HG02884 (cell line): Measurements from ENCODE around the gene IRX2.

Experiments used
- ATAC-seq: cut with Tn5 transposase; IDR thresholded peaks from one replicate; pipeline ENCODE4 v1.9.1; 2021; ENCODE audit warnings: mild to moderate bottlenecking, moderate library complexity; ENCODE audit not compliant: unreplicated experiment

IRX2 gene

GRCh38 chr5:2721385-2722138, 29.9 kb downstream of the IRX2 start:
- ATAC-seq: no peak

GRCh38 chr5:2719332-2719731, 32.1 kb downstream of the IRX2 start:
- no peak for ATAC-seq

DNA sequence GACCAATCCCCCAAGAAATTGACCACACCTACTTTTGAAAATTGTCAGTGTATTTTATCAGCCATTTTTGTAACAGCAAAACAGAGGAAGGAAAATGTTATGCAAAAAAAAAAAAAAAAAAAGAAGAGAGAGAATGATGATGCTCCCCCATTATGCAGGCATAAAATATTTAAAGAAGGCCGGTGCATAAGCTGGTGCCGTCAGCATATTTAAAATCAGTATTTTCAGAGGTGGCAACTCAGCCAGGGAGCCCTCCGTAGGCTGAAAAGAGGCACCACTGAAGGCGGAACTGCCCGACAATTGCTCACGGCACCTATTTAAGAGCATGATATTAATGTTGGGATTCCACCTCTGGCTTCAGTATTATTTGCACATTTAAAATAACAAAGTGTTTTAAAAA, 33.4 kb downstream of the IRX2 start:
- no peak for ATAC-seq

DNA sequence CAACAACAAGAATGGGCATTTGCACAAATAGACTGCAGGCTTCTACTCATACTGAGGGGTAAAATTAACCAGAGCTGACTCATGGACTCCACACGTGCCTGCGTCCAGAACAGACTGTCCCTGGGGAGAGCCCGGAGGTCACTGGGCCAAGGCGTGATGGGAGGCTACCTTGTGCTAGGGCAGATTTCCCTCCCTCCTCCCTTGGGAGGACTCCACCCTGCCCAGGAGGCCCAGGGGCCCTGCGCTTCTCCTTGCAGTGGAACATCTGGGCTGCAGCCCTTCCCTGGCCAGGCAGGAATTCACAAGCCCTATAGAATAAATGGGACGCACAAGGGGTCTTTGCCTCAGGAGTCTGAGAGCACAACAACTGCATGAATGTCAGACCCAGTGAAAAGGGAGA, 35.6 kb downstream of the IRX2 start:
- no peak for ATAC-seq

GRCh38 chr5:2714805-2715204, 36.7 kb downstream of the IRX2 start:
- no peak for ATAC-seq

GRCh38 chr5:2714026-2714425, 37.5 kb downstream of the IRX2 start:
- no peak for ATAC-seq

- ATAC-seq: no peak
Measured at GRCh38 chr5:2711446-2712425, 39.7 kb downstream of the IRX2 start.

- ATAC-seq: no peak
Measured at GRCh38 chr5:2710910-2711309, 40.6 kb downstream of the IRX2 start.

DNA sequence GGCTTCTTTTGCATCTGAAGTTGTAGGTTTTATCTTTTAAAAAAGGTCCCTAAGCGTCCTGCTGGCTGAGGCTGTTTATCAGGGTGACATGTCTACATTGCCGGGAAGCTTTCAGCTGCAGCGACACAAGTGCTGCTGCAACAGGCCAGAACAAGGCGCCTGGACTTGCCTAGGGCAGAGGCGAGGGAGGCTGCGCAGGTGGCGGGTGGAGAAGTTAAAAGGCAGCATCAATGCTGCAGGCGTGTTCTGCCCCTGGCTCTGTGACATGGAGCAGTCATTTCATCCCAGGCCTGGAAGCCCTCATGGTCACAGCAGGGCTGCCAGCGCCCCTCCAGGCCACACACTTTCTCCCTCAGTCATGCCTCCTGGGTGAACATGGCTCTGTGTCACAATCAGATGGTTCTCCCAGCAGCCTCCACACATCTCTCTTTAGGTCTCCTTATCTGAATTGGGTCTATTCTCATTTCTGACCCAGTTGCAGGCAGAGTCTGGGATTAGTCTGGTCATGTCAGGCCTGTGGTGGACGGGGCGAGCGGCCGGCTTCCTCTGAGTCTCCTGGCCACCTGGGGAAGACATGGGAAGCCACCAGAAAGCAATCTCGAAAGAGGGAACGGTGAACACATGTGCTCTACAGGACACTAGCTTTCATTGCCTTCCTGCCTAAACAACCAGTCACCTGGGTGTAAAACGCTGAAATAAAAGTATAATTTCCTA, 41.3 kb downstream of the IRX2 start:
- ATAC-seq: no peak

- ATAC-seq: no peak
Measured at GRCh38 chr5:2708751-2709150, 42.7 kb downstream of the IRX2 start.

GRCh38 chr5:2708132-2708531, 43.3 kb downstream of the IRX2 start:
- ATAC-seq: no peak

DNA sequence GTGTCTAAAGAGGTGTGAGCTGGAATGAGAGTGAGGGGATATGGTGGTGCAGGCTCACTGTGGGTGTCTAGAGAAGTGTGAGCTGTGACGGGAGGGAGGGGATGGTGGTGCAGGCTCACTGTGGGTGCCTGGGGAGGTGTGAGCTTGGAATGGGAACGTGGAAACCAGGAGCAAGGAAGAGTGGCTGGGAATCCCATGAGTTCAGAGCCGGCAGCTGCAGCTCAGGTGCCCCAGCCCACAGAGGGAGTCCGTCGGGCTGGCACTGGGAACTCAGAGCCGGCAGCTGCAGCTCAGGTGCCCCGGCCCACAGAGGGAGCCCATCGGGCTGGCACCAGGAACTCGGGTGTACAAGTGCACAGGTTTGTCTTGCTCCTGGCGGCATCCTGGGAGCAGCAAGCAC, 45.6 kb downstream of the IRX2 start:
- no peak for ATAC-seq

GRCh38 chr5:2704806-2705645, 46.5 kb downstream of the IRX2 start:
- ATAC-seq: no peak

- ATAC-seq: no peak
Measured at GRCh38 chr5:2704111-2704510, 47.4 kb downstream of the IRX2 start.

- ATAC-seq: no peak
Measured at GRCh38 chr5:2703615-2704014, 47.9 kb downstream of the IRX2 start.

- no peak for ATAC-seq
Measured at GRCh38 chr5:2703041-2703440, 48.4 kb downstream of the IRX2 start.

- ATAC-seq: no peak
Measured at GRCh38 chr5:2702096-2702879, 49.2 kb downstream of the IRX2 start.

GRCh38 chr5:2701592-2701991, 49.9 kb downstream of the IRX2 start:
- no peak for ATAC-seq

DNA sequence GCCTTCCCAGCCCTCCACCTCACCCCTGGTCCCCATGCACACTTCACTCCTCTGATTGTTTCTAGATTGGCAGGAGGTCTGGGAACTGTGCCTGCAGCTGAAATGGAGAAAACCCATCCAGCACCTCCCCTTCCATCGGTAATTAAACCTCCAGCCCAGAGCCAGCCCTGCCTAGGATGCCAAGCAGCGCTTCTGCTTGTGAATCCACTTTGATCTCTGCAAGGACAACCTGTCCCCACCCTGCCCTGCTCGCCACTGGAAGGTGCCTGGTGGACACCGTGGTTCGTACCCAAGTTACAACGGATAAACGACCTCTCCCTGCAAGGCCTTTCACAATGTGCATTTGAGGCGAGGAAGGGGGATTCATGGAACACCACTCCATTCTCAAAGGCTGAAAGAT, 50.6 kb downstream of the IRX2 start:
- ATAC-seq: no peak

GRCh38 chr5:2699686-2700085, 51.8 kb downstream of the IRX2 start:
- ATAC-seq: no peak
